ENCODE results near the gene BCL7C. TPM values are rescaled to one million over a fixed set of nuclear protein-coding genes. Genes with fewer than 3 reads are reported as not detected.

BCL7C gene
- total RNA-seq, 1 experiment from 2014 or later, result 33.9 TPM

GRCh38 chr16:30924076-30924912 is 30.4 kb upstream of the BCL7C start:
- no TSS peak for BruUV-seq (replicated peaks)
- Mint-ChIP-seq H3K36me3 (ENCODE audit: insufficient read depth, unreplicated experiment) (peaks cover 28% of the 10 kb centered on the region), H3K4me1 (ENCODE audit: insufficient read depth, unreplicated experiment) (peaks cover 14% of the 10 kb centered on the region), H3K27me3 (ENCODE audit: insufficient read depth, unreplicated experiment) (no peaks in the 10 kb centered on the region), H3K4me3 (ENCODE audit: unreplicated experiment) (peak overlapping the region; percentile 98), H3K9me3 (ENCODE audit: unreplicated experiment) (no peaks in the 10 kb centered on the region), H3K27ac (ENCODE audit: low read depth, unreplicated experiment) (peak overlapping the region; percentile 73)
- intact Hi-C loops (cut with micrococcal nuclease), result no loop called here
- POLR2A ChIA-PET, result interaction anchor here (0.6 to 1.6 kb wide), 6 partner anchors 12 to 88 kb away, joined by 3 to 5 read pairs (median 4); no protein-coding TSS in a partner anchor
- no peak for DNase-seq (ENCODE audit: unreplicated experiment)
- CTCF ChIA-PET, result interaction anchor here (0.6 to 4.5 kb wide), 6 partner anchors 14 to 1944 kb away, joined by 3 to 29 read pairs (median 4); no protein-coding TSS in a partner anchor
- TF ChIP-seq CTCF (IDR thresholded peaks at IDR 0.05; ENCODE audit: unreplicated experiment), result no peak

GRCh38 chr16:30923554-30924075 is 29.7 kb upstream of the BCL7C start, which contains the start of gene FBXL19:
TSS of gene FBXL19 (plus strand) at chr16:30923572. CDS start at chr16:30925755, 2,183 bp downstream.
- DNase-seq (ENCODE audit: unreplicated experiment), result no peak
- Mint-ChIP-seq H3K4me1 (ENCODE audit: insufficient read depth, unreplicated experiment) (peaks cover 14% of the 10 kb centered on the region), H3K4me3 (ENCODE audit: unreplicated experiment) (peak within 1 kb of the TSS; percentile 98), H3K27ac (ENCODE audit: low read depth, unreplicated experiment) (peak within 1 kb of the TSS; percentile 100), H3K36me3 (ENCODE audit: insufficient read depth, unreplicated experiment) (peaks cover 28% of the 10 kb centered on the region), H3K27me3 (ENCODE audit: insufficient read depth, unreplicated experiment) (no peaks in the 10 kb centered on the region), H3K9me3 (ENCODE audit: unreplicated experiment) (peaks cover 4% of the 10 kb centered on the region)
- intact Hi-C loops (cut with micrococcal nuclease), result loop anchor here (1.0 to 2.0 kb wide), 2 partner anchors 19 to 29 kb away; partner anchors contain the start of gene BCL7C
- BruUV-seq (replicated peaks), result no TSS peak
- ChIA-PET CTCF (interaction anchor here (4.5 kb wide), 1 partner anchor 18 kb away, joined by 29 read pairs; no protein-coding TSS in a partner anchor), POLR2A (interaction anchor here (0.6 to 1.0 kb wide), 2 partner anchors 17 to 88 kb away, joined by 3 to 5 read pairs; no protein-coding TSS in a partner anchor)
- no peak for TF ChIP-seq CTCF (IDR thresholded peaks at IDR 0.05; ENCODE audit: unreplicated experiment)

- POLR2A ChIA-PET, result interaction anchor here (1.0 kb wide), 1 partner anchor 17 kb away, joined by 5 read pairs; no protein-coding TSS in a partner anchor
- H3K4me3 Mint-ChIP-seq (ENCODE audit: unreplicated experiment), result peak overlapping the region; percentile 98
- peaks cover 28% of the 10 kb centered on the region for H3K36me3 Mint-ChIP-seq (ENCODE audit: insufficient read depth, unreplicated experiment)
- TF ChIP-seq CTCF (IDR thresholded peaks at IDR 0.05; ENCODE audit: unreplicated experiment), result no peak
- TSS peak; percentile 52 for BruUV-seq (replicated peaks)
- CTCF ChIA-PET, result interaction anchor here (4.5 kb wide), 1 partner anchor 18 kb away, joined by 29 read pairs; no protein-coding TSS in a partner anchor
- peak; percentile 100 for DNase-seq (ENCODE audit: unreplicated experiment)
- H3K27ac Mint-ChIP-seq (ENCODE audit: low read depth, unreplicated experiment), result peak overlapping the region; percentile 100
- H3K9me3 Mint-ChIP-seq (ENCODE audit: unreplicated experiment), result peaks cover 6% of the 10 kb centered on the region
- intact Hi-C loops (cut with micrococcal nuclease), result loop anchor here (1.0 to 2.0 kb wide), 2 partner anchors 19 to 28 kb away; partner anchors contain the start of gene BCL7C
- peaks cover 14% of the 10 kb centered on the region for H3K4me1 Mint-ChIP-seq (ENCODE audit: insufficient read depth, unreplicated experiment)
- no peaks in the 10 kb centered on the region for H3K27me3 Mint-ChIP-seq (ENCODE audit: insufficient read depth, unreplicated experiment)
These were observed 29.2 kb upstream of the BCL7C start for GRCh38 chr16:30922960-30923535.

Measured in MCF 10A (cell line).